ENCODE results near the gene GRM2.

The GRM2 gene

GRCh38 chr3:51722362-51722761, 15.5 kb downstream of the GRM2 start:
- TF ChIP-seq CTCF (conservative IDR thresholded peaks at IDR 0.05; ENCODE audit: low read depth, low read length): no peak
- H3K4me3 ChIP-seq (ENCODE audit: low read length): no peak overlapping the region
- no peak for DNase-seq (ENCODE audit: low read depth)

GRCh38 chr3:51727500-51727899, 20.6 kb downstream of the GRM2 start:
- no peak for TF ChIP-seq CTCF (conservative IDR thresholded peaks at IDR 0.05; ENCODE audit: low read depth, low read length)
- DNase-seq (ENCODE audit: low read depth): no peak
- no peak overlapping the region for H3K4me3 ChIP-seq (ENCODE audit: low read length)

- no peak for TF ChIP-seq CTCF (conservative IDR thresholded peaks at IDR 0.05; ENCODE audit: low read depth, low read length)
- no peak for DNase-seq (ENCODE audit: low read depth)
These were observed 22.3 kb downstream of the GRM2 start for GRCh38 chr3:51729042-51729633.

GRCh38 chr3:51733859-51734571, 27.1 kb downstream of the GRM2 start:
- no peak overlapping the region for H3K4me3 ChIP-seq (ENCODE audit: low read length)
- TF ChIP-seq CTCF (conservative IDR thresholded peaks at IDR 0.05; ENCODE audit: low read depth, low read length): no peak
- DNase-seq (ENCODE audit: low read depth): no peak

More at GRCh38 chr3:51729042-51729633, 22.3 kb downstream of the GRM2 start:
- no peak overlapping the region for H3K4me3 ChIP-seq (ENCODE audit: low read length)

- no peak for DNase-seq (ENCODE audit: low read depth)
- no peak overlapping the region for H3K4me3 ChIP-seq (ENCODE audit: low read length)
- no peak for TF ChIP-seq CTCF (conservative IDR thresholded peaks at IDR 0.05; ENCODE audit: low read depth, low read length)
These were observed 27.7 kb downstream of the GRM2 start for GRCh38 chr3:51734572-51734907.

- no peak for DNase-seq (ENCODE audit: low read depth)
- H3K4me3 ChIP-seq (ENCODE audit: low read length): no peak overlapping the region
- no peak for TF ChIP-seq CTCF (conservative IDR thresholded peaks at IDR 0.05; ENCODE audit: low read depth, low read length)
These were observed 28.2 kb downstream of the GRM2 start for GRCh38 chr3:51735039-51735438.

GRCh38 chr3:51735950-51736349, 29.1 kb downstream of the GRM2 start:
- H3K4me3 ChIP-seq (ENCODE audit: low read length): no peak overlapping the region
- no peak for TF ChIP-seq CTCF (conservative IDR thresholded peaks at IDR 0.05; ENCODE audit: low read depth, low read length)
- no peak for DNase-seq (ENCODE audit: low read depth)
